ENCODE results near the gene PALMD.

The PALMD gene

GRCh38 chr1:99645699-99646531, at the start of gene PALMD:
Gene PALMD, plus strand, starts transcription at chr1:99646113. Its CDS starts 205 bp downstream, at chr1:99646318.
- peak; percentile 54 for DNase-seq (ENCODE audit: low read depth, low spot score)

DNA sequence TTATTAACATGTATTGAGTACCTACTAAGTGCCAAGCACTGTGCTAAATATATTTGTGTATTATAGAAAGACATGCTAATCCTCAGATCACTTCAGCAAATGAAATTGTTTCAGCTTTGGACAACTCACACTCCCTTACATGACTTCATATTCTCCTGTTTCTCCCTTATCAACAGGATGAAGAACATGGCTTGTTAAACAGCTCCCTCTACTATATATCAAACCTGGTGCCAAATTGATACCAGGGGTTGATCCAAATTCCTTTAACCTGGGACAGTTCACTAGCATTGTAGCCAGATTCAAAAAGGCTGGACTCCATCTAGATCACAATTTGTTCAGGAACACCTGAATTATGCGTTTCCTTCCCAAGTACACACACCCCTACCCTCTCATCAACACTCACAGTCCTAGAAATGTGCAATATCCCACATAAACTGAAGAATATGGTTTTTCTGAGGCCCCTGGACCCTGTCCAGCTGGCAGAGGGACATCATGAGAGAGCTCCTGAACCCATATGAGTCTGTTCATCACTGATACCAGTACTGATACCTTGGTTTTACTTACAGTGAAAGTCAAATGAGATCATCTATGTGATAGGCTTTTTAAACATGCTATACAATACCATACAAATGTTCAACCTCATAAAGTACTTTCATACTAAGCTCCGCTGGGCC, 47.0 kb upstream of the PALMD start:
- peak; percentile 7 for DNase-seq (ENCODE audit: low read depth, low spot score)

DNA sequence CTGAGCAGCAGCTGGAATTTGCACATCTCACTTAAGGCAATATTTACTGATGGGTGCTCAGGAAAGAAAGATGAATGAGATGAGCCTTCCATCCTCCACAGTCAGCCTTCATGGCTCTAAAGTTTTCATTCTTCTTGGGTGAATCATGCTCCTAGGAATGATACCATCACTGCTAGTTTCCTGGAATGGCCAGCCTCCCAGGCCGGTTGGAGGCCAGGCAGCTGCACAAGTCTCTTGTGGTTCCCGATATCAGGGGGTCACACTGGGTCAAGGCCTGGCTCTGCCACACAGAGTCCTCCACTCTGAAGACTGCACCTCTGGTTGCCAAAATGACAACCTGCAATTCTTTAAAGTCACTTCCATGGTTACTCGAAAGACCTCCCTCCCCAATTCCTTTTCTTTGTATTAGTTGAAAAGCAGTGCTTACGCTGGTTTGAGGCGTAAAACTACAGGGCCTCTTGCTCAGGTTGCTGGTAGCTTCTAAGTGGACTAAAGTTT, 46.2 kb upstream of the PALMD start:
- peak; percentile 90 for DNase-seq (ENCODE audit: low read depth, low spot score)

GRCh38 chr1:99600782-99601181, 45.1 kb upstream of the PALMD start:
- peak; percentile 56 for DNase-seq (ENCODE audit: low read depth, low spot score)

DNA sequence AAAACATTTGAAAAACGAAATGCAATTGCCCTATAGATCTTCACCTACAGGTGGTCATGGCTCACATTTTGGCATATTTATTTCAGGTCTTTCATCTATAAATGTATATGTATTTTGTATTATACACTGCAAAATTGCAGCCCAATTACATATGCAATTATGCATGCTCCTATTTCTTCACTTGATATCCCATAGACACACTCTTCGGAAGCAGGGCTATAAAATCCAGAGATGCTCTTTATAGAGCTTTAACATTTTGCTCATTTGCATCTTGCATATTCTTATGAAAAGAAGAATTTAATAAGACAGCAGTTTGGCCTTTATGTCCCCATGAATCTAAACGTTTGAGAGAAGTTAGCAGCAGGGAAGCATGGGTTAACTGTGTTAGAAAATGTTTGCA, 44.7 kb upstream of the PALMD start:
- no peak for DNase-seq (ENCODE audit: low read depth, low spot score)

DNA sequence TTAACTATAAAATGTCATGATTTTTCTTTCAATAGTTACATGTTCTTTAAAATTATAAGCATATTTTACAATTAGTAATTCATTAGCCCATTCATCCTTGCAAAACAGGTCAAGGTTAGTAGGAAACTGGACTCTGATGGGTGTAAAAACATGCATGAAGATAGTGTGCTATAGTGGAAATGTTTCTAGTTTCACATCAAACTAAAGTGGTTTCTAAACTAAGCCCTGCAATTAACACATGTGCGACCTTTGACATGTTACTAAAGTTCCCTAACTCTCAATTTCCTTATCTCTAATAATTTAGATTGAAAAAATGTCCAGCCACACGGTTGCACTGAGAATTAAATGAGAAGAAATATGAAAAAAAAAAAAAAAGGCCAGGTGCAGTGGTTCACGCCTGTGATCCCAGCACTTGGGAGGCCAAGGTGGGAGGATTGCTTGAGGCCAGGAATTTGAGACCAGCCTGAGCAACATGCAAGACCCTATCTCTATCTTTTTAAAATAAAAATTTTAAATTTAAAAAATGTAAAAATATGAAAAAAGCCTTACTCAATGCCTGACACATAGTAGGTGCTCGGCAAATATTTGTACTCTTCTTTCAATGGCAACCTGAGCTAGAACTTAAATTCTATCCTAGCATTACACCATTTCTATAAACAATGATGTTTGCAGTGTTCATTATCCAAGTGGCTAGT, 44.1 kb upstream of the PALMD start:
- no peak for DNase-seq (ENCODE audit: low read depth, low spot score)

DNA sequence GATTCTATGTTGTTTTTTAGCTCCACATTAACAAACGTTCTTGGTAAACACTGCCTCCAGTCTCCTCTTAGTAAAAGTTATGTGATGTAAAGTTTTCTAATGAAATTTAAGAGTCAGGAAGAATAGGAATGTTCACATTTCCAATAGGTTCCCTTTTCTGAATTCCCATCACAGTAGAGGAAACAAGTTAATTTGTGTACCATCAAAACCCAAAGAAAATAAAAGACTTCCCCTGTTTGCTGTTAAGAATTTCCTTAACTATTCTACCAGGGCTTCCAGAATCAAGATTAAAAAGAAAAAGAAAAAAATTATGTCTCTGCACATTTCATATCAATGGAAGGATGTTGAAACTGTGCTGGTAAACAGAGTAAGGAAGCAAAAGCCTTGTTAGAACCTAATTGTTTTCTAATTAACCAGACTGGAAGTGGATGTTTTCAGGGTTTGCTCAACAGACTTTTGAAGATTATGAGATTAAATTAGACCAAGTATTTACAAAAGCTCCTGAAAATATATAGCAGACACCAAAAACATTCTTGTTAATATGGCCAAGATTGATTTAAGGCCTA, 43.4 kb upstream of the PALMD start:
- no peak for DNase-seq (ENCODE audit: low read depth, low spot score)

DNA sequence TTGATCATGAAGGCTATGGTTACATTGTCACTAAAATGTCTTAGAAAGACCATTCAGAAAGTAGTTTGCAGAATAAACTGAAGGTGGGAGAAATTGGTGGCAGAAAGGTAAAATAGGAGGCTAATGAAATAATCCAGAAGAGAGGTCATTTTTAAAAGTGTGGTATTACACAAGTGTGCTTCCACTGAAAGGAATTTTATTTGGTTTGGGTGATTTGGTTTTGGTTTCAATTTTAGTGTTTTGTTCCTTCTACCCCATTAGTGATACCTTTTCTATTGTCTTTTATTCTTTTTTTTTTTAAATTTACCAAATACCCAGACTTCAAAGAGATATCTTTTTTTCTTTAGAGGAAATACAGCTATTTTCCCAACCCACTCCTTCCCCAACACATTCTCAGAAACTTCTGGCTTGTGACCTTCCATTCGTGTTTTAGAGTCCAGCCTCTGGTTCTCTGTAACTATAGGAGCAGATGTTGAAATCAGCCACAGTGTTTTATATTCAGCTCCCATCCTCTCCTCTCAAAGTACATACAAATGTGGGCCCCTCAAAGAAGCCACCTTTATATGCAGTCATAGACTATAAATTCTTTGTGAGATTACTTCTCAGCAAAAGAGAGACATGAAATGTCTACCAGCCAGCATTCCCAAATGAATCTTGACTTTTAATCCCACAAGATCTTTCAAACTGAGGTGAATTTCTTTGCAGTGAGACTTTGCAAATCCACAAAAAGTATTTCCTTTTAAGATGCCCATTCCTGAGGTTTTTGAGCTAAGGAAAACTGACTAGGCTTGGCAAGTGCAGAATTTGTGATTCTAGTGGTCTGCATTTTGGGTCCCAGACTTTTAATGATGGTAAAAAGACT, 42.0 kb upstream of the PALMD start:
- DNase-seq (ENCODE audit: low read depth, low spot score): peak; percentile 62

DNA sequence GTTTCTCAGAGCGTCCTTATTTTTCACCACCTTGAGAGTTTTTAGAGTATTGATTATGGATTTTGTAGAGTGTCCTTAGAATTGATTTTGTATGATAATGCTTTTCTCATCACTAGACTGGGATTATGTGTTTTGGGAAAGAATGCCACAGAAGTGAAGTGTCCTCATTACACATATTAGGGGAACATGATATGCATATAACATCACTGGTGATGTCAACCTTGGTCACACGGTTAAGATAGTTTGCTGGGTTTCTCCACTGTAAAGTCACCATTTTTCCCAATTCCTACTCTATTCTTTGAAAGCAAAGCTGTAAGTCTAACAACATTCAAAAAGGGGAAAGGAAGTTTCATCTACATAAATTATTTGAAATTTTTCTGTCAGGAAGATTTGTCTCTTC, 39.6 kb upstream of the PALMD start:
- no peak for DNase-seq (ENCODE audit: low read depth, low spot score)

DNA sequence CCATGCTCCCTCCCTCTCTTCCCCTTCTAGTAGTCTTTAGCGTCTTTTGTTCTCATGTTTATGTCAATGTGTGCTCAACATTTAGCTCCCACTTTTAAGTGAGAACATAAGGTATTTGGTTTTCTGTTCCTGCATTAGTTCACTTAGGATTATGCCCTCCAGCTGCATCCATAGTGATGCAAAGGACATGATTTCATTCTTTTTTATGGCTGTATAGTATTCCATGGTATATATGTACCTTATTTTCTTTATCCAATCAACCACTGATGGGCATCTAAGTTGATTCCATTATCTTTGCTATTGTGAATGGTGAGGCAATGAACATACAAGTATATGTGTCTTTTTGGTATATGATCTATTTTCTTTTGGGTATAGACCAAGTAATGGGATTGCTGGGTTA, 38.3 kb upstream of the PALMD start:
- no peak for DNase-seq (ENCODE audit: low read depth, low spot score)

GRCh38 chr1:99608058-99608457, 37.9 kb upstream of the PALMD start:
- no peak for DNase-seq (ENCODE audit: low read depth, low spot score)

DNA sequence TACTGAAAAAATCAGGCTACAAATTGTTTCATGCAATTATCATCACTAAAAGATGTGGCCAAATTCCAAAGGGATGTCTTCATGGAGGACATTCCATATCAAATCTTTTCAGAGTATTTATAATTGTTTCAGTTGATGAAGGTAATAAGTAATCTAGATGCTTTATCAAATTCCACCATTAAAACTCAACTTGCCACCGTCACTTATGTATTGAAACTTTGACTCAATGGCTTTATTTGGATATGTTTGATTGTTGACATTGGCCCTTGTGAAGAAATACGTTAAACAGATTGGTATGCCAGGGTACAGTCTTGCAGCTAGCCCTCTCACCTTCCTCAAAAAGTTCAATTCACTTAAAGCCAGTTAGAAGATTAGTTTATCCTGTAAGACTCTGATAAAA, 32.2 kb upstream of the PALMD start:
- peak; percentile 7 for DNase-seq (ENCODE audit: low read depth, low spot score)

DNA sequence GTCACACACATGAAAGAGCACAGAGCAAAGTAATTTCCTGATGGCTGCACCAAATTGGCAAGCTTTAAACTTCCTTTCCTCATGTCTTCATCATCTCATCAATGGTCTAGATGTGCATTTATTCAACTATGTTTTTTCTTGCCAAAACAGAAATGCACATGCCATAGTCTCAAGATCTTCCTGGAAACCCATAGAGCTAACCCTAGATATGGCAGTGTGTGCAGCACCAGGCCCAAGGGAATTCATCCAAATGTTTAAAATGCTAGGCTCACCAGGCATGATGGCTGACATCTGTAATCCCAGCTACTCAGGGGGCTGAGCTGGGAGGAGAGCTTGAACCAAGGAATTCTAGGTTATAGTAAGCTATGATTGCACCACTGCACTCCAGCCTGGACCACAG, 31.2 kb upstream of the PALMD start:
- DNase-seq (ENCODE audit: low read depth, low spot score): no peak

DNA sequence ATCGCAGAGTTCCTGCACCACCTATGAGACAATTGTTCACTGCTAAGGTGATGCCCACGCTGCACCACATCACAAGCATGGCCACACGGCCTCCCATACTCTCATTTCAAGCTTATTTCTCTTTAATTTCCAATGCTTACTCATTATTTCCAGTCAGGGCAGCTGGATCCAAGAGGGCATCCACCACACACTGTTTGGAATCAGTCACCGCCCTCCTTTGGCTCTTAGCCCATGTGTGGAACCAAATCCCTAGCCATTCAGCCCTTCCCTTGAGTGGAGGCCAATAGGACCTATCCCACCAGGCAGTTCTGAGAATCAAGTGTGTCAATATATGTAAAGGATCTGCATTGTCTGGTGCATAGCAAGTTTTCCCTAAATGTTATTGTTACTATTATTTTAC, 26.3 kb upstream of the PALMD start:
- no peak for DNase-seq (ENCODE audit: low read depth, low spot score)

GRCh38 chr1:99621340-99621901, 24.5 kb upstream of the PALMD start:
- DNase-seq (ENCODE audit: low read depth, low spot score): no peak

GRCh38 chr1:99622702-99623347, 23.1 kb upstream of the PALMD start:
- DNase-seq (ENCODE audit: low read depth, low spot score): no peak

GRCh38 chr1:99623554-99623953, 22.4 kb upstream of the PALMD start:
- no peak for DNase-seq (ENCODE audit: low read depth, low spot score)

DNA sequence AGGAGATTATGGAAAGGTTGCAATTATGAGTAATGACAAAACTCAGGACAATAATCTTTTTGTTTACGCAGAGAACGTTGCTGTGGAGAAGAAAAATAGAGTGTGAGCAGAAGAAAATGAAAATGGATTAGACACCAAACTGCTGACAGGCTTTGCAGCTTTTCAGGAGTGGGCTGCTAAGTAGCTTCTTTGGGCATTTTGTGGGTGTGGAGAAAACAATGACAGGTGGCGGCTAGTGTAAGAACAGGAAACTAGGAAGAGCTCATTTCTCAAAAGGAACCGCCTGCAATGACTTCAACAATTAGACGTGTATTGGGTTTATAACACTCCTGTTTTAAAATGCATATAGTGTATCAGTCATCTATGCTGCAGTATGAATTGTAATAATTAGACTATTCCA, 18.3 kb upstream of the PALMD start:
- no peak for DNase-seq (ENCODE audit: low read depth, low spot score)

- no peak for DNase-seq (ENCODE audit: low read depth, low spot score)
These were observed 16.7 kb upstream of the PALMD start for GRCh38 chr1:99629164-99629563.

DNA sequence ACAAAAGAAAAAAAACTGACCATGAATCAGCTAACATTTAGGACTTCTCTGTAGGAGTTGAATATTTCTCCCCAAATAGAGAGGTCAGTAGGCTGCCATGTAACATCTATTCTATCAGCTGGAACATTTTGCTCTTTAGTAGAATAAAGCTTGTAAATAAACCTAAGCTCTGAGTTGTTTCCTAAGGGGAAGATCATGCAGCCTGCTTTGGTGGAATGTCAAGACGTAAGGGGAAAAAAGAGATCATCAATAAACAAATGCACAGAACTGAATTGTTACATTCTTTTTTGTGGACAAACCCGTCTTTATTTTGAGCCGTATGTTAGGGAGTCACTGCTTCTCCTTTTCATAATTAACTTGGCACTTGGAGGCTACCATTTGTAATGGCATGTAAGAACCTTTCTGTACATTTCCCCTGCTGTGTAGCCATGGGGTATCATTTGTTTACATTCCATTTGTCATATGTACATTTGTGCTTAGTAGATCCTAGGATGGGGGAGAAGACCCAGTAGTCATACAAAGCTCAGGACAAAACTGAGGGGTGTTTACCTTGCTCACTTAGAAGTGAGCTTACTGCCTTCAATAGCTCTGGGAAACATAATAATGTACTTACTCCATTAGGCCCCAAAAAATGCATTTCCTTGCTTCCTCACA, 10.8 kb upstream of the PALMD start:
- no peak for DNase-seq (ENCODE audit: low read depth, low spot score)

Measured in astrocyte of the hippocampus (primary cell).